Stimulated activated CD4-positive, alpha-beta T cell treated with anti-CD3 and anti-CD28 coated beads, Interleukin-4, amount 100 ng/mL, for 24 hours (primary cell): ENCODE measurements around the gene CYGB.

Experiments used
- DNase-seq: peaks from one replicate; pipeline ENCODE4 v3.0.0-alpha.2; 2020

The CYGB gene

DNA sequence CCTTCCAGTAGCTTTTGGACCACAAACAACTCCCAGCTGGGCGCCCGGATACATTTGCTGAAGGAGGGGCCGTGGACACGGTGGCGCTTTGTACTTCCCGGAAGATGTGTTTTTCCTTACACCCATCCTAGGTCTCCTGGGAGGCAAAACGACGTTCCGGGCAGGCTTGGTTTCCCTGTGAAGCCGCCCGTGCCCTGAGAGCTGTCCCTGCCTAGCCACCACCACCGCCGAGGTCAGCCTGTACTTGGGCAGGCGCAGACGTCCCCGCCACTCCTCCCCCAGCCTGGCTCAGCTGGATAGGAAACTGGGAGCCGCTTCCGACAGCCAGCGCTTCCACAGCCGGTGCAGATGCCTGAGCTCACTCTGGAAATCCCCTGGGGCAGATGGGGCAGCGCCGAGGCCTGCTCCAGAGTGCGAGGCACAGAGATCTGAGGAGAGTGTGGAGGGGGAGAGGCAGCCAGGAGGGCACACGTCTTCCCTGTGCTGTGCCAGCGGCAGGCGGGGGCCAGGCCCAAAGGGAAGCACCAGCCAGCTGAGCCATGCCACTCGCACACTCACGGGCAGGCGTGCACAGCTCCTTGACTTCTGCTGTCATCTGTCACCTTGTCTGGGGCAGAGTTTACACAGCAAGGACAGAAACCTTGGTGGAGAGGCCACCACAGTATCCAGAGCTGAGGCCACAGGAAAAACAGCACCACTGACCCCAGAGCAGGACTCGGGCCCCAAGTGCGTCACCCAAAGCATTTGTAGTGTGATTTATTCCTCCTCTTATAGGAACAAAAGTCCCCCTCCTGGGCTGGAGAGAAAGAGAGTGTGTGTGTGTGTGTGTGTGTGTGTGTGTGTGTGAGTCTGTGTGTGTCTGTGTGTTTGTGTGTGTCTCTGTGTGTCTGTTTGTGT lies 39.3 kb downstream of the CYGB start:
- no peak for DNase-seq

DNA sequence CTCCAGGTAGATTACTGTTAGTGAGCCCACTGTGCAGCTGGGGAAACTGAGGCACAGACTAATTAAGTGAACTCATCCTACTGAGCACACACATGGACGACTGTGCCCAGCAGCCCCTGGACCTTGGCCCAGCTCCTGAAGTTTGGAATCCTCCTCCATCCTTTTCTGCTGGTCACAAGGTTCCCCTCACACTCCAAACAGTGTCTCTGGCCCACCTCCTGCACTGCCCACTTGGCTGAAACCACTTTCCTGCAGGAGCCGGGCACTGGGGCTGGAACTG lies 39.9 kb downstream of the CYGB start:
- DNase-seq: no peak

DNA sequence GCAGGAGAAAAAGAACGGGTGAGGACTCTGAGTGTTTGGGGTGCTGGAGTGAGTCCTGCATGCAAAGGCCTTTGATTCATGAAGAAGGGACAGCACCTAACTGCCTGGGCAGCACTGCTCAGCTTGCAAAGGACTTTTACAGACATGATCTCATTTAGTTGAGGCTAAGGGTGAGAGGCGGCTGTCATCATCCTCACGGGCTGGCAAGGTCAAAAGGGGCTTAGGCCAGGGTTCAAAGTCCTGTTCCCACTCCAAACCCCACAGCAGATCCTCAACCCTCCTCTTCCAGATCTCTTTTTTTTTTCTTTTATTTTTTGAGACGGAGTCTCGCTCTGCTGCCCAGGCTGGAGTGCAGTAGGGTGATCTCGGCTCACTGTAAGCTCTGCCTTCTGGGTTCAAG lies 41.0 kb downstream of the CYGB start:
- no peak for DNase-seq

DNA sequence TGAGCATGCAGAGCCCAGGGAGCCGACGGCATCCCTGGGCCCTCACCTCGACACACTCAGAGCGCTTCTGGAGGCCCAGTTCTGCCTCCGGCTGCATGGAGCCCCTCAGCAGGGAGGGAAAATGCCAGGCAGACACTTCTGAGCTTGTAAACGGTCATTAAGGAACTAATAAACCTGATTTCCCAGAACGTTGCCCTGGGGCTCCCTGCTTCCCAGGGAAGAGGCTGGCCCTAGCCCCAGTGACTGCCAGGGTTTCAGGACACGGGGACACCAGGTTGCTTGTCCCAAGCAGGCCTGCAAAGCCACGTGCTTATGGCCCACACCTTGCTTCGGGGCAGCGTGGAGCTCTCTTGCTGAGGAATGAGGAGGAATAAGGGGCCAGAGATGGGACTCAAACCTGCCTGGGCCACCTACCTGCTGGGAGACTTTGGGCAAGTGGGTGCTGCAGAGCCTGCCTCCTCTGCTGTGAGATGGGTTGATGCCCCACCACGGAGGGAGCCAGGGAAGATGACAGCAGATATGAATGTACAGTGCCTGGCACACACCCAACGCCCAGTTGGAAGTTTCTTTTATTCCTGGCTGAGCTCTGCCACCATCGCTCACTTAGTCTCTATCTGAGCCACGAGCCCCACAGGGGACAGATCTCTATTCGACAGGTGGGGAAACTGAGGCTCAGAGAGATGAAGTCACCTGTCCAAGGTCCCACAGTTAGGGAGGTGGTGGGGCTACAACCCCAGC lies 41.7 kb downstream of the CYGB start:
- DNase-seq: no peak

DNA sequence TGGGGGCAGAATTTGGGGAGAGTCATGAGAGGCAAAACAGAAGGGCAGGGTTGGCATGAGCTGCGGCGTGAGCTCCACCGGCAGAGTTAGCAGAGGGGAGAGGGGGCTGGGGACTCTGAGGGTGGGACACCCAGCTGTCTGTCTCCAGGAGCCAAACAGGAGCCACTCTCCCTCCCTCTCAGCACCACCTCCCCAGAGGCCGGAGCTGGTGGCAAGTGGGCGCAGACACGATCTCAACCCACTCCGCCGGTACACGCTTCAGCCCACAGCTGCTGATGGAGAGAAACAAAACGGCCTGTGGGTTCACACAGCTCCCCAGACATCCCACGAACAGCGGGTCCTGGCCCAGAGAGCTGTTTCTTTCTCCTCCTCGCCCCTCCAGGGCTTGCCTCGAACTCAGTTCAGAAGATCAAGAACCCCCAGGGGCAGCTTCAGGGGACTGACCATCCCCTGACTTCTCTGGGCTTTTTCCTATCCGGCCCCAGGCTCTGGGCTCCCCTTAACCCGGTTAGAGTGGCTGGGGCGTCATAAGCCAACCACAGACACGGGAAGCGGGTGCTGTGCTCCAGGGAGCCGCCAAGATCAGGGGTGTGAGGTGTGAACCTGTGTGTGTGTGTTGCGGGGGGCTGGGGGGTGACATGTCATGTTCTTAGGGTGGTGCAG lies 43.9 kb downstream of the CYGB start:
- no peak for DNase-seq

DNA sequence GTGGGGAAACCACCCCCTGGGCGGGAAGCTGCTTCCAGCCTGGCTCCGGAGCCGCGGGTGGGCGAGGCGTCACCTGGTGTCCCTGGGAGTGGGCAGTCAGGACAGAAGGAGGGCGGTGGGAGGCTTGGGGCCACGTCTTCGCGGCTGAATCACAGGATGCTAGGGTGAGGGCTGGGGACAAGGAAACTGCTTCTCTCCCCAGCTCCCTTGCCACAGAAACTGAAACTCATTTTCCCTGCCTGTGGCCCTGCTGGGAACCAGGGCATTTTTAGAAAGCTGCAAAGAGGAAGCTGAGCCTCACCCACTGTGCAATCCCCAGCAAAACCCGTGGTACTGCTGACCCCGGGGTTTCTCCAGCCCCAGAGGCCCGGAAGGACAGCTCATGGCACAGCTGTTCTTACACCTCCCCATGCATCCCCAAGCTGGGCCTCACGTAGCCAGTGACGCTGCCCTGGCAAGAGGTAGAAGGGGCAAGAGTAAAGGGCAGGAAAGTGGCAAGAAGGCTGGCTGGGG lies 44.5 kb downstream of the CYGB start:
- DNase-seq: peak; percentile 40

DNA sequence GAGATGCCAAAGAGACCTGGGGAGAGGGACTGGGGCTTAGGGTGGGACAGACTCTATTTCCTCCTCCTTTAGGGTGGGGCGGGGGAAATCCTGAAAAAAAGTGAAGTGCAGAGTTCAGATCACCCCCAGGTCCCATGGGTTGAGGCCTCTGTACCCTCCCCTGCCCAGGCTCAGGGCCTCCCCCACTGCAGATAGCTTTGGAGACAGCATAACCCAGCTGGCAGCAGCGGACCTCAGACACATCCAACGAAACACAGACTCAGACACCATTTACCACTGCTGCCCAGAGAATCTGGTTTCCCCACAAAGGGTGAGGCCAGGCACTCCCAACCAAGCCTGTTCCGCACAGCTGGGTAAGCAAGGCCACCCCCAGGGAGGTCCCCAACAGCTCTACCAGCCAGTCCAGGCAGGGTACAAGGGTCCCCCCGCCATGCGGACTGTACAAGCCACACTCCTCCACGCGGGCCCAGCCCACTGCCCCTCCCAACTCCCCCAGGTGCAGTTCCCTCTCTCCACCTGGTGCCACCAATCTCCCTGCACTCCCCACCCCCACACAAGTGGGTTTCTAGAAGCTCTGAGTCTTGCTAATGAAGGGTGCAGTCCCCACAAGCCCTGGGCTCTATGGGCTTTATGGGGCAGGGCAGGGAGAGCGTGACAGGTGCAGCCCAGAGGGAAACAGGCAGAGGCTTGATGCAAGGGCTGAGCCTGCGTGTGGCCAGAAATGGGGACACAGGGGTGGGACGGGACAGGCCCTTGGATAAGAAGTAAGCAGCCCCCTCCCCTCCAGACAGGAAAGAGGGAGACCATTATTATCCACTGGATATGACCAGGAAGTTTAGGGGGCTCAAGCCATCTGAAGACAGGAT lies 45.2 kb downstream of the CYGB start:
- DNase-seq: no peak

DNA sequence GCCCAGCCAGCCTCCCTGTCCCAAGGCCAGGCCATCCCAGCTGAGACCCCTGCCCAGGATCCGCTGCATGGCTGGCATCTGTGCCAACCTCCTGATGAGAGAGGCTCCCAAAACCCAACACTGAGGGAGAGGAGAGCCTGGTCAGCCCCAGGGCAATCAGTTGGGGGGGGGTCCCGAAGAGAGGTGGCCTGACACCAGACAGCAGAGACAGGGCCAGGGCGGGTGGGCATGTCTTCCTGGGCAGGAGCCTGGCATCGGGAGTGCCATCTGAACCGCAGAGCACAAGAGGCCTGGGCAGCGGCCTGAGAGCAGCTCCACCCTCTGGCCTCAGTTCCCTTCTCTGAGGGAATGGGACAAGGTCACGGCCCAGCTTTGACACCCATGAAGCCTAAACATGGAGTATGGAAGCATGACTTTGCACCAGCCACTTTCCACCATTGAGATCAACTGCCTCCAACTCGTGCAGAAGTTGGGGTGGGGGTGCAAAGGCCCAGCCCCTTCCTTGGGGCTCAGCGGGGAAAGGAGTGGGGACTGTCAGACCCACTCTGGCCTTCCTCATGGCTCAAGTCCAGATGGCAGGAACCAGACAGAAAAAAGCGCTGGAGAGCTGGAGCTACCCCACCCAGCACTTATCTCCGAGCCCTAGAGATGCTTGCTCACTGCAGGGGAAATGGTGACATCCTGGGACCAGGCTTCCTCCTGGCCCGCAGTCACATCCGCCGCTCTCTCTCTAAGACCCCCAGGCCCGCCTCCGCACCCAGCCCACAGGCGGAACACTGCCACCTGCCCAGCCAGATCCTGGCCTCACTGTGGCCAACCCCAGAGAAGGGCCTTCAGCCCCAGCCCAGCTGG lies 46.0 kb downstream of the CYGB start:
- DNase-seq: no peak

DNA sequence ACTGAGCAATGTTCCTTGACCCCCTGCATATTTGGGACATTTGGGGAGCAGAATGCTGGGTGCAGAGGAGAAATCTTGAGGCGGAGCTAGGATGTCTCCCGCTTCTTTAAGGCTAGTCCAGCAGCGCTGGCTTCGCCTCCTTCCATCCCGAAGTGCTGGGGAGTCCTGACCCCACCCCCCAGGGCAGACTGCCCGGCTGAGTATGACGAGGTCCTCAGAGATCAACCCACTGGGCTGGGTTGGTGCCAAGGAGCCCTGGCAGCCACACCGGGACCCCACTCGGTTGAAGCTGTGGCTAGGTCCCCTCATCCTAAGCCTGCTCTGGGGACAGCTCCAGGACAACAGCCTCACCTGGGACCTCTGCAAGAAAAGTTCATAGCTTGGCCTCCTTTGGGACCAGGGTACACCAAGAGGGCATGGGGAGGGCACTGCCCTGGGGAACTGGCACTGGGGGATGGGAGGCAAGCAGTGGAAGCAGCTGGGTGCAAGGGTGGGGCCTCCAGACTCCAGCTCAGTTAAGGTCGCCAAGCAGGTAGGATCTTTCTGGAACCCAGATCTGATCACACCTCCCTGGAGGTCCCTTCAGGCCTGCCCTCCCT lies 47.3 kb downstream of the CYGB start:
- no peak for DNase-seq

DNA sequence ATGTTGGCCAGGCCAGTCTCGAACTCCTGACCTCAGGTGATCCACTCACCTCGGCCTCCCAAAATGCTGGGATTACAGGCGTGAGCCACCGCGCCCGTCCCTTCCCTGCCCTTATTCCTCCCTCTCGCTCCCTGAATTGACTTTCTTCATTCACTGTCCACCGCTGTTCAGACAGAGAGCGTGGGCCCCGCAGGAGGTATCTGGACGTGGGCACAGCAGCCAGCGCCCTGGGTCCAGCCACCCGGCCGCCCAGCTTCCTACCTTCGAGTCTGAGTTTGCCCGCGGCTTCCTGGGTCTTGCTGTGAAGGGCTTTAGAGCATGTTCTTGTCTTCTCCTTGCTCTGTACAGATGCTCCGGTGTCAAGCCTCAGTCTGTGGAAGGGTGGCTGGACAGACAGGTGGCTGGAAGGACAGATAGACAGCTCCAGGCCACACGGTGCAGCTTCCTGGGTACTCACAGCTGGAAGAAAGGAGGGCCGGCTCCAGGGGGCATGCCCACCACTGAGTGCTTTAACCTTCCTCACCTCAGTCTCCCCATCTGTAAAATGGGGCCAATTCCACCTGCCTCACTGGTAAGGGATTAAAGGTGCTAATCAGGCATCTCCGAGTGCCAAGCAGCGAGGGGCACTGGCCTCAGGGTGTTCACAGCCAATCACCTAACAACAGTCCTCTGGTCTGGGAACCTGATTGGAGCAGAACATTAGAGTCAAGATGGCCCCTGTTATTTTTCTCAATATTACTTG lies 49.9 kb downstream of the CYGB start:
- no peak for DNase-seq

DNA sequence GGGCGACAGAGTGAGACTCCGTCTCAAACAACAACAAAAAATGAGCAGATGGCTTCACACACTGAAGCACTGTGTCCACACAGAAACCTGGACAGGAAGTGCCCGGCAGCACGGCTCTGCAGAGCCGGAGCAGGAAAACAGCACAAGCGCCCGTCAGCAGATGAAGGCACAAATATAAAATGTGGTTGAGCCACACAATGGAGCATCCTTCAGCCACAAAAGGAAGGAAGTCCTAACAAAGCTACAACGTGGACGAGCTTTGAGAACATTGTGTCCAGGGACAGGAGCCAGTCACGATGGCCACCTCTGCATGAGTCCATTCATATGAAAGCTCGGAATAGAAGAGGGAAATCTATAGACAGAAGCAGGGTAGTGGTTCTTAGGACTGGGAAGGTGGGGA lies 51.9 kb downstream of the CYGB start:
- DNase-seq: no peak

DNA sequence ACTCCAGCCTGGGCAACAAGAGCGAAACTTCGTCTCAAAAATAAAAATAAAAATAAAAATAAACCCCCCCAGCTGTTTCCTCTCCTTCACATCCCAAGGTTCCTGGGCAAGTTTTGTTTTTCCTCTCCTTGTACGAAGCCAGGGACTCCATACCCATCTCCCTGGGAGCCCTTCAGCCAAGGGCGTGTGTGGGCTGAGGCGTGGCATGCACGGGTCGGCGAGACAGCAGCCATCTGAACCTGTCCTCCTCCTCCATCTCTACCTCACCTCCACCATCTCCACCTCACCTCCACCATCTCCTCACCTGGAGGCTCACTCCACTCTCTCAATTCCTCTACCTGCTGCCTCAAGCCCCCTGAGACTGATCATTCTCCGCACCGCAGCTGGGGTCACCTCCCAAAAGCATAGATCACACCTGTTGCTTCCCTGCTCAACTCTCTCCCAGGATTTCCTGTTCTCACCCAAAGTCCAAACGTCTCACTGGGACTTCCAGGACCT lies 53.2 kb downstream of the CYGB start:
- no peak for DNase-seq

DNA sequence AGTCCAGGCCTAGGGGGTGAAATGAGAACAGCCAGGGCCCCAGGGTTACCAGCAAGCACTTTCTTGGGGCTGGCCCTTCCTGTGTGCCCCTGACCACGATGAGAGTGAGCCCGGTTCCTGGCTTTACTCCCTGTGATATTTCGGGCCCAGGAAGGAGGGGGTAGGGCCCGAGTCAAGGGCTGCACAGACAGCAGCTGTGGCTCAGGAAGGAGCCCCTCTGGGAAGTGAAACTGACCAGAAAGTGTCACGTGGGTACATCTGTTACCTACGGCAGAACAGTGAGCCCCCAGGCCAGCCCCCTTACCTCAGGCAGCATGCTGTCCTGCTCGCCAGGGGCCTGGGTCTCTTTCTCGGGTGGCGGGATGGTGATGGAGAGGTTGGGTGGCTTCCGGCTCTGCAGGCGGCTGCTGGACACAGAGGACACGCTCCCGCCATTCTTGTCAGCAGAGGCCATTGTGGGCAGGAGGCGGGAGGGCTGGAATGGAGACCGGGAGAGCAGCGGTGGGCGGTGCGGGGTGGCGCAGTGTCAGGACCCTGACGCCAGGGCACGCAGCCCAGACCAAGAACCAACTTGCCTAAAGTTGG lies 56.3 kb downstream of the CYGB start:
- DNase-seq: no peak

DNA sequence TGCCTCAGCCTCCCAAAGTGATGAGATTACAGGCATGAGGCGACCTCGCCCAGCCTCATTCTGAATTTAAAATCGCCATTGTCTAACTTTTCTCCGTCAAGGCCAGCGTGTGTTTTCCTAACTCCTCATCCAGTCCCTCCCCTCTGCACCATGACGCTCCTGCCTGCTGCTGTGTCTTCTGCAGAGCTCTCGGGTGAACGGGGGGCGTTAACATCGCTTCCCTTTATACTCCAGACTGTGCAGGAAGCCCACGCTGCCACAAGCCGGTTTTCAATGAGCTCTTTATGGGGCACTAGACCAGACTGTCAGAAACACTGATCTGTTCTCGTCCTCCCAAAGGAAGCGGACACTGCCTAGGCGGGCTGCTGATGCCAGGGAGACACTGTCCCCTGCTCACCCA lies 56.9 kb downstream of the CYGB start:
- no peak for DNase-seq

DNA sequence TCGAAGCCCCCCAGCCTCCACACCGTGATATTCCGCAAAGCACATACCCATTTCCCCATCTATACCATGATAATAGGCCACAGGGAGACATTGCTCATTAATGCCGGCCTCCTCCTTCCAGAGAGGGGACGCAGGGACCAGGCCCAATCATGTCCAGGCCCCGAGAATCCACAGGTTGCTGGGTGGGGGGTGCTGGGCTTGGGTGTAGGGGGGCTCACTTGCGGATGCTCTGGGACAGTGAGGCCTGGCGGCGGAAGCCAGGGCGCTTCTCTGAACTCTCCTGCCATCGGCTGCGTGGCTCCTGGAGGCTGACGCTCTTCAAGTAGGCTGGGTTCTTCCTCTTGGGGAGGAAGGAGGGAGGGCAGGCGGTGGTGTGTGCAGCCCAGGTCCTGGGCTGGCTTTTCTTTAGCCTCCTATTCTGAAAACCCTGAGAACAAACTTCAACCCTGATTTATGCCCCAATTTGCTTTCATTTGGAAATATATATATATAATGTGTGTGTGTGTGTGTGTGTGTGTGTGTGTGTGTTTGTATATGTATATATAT lies 57.9 kb downstream of the CYGB start:
- DNase-seq: no peak

DNA sequence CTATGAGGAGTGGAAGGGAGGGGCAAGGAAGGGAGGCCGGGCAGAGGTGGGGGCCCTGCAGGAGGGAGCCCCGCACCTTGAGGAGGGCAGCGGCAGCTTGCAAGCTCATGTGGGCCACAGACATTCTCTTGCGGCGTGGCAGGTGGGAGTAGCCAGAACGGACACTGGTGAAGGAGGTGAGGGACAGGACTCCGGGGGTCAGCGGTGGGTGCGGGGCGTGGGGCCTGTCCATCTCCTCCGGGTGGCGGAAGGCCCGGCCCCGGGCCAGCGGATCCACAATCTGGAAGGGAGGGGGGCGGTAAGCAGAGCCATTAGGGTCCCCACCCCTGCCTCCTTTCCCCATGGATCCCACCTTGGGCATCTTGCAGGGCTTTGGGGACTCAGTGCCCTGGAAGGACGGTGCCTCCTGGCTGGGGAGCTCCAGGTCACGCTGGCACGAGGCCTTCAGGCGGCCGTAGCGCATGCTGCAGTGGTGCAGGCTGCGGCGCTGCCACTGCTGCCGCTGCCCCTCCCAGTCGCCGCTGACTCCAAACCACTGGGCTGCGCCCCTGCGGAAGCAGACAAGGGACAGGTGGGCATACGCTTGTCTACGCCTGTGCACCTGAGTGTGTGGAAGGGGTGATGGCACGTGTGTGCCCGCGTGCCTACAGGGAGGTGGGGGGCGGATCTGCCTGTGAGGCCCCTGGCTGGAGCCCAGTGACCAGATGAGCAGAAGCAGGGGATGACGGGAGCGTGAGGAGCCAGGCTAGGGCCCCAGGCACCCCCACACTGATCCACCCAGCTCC lies 58.6 kb downstream of the CYGB start:
- no peak for DNase-seq

DNA sequence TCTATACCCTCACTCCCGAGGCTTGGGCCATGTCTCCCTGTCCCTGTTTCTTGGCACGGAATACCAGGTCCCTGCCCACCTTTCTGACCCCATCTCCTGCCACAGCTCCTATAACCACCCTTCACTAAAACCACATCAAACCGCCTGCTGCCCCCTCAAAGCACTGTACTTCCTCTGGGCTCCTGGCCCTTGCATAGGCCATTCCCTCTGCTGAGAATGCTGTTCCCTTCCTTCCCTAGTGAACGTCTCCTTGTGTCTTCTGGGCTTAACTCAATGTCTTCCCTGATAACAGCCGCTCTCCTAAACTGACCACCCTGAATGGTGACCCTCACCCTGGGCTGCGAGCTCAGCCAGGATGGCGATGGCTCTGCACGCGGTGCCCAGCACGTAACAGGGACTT lies 59.4 kb downstream of the CYGB start:
- DNase-seq: no peak

DNA sequence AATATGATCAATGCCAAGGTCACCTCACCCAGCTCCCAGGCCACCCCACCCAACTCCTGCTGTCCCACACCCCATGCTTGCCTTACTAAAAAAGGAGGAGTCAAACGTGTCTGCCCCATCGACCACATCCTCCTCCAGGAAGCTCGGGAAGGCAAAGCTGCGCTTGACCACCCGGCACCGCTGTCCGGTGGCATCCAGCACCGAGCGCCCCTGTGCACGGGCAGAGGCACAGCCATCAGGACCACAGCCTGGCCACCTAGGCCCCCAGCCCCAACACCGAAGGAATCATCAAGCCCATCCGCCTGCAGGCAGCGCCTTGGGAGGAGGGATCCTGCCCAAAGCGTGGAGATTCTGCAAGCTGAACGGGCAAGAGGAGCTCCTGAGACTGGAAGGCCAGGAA lies 59.9 kb downstream of the CYGB start:
- no peak for DNase-seq
